Measurements from ENCODE around the gene CCDC141. TPM values are rescaled to one million over a fixed set of nuclear protein-coding genes. Genes with fewer than 3 reads are reported as not detected.
"Not testable (repeated sequence)": the region's sequence is repeated elsewhere in the genome, so short reads cannot be mapped to it uniquely, and the experiment has no call there.

CCDC141 gene
- polyA plus RNA-seq, 2 of the 4 experiments (the other 2 are of a cell fraction), result not detected

- CTCF ChIA-PET, result no interaction called here
- no peaks in the 10 kb centered on the region; the same call in 2 of the 3 replicates for H3K9me3 ChIP-seq
- TF ChIP-seq, protein P1, sequence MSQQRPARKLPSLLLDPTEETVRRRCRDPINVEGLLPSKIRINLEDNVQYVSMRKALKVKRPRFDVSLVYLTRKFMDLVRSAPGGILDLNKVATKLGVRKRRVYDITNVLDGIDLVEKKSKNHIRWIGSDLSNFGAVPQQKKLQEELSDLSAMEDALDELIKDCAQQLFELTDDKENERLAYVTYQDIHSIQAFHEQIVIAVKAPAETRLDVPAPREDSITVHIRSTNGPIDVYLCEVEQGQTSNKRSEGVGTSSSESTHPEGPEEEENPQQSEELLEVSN (IDR thresholded peaks at IDR 0.05; ENCODE audit: borderline replicate concordance, low read depth), result no peak
- TF ChIP-seq KDM5A (IDR thresholded peaks at IDR 0.05), result no peak
- TF ChIP-seq ATOH8 (CRISPR knock-in tag; IDR thresholded peaks at IDR 0.05; ENCODE audit: low read depth), result no peak
- no peak for TF ChIP-seq CHD4 (IDR thresholded peaks at IDR 0.05; ENCODE audit: borderline replicate concordance)
- no peak for TF ChIP-seq JUN (IDR thresholded peaks at IDR 0.05)
- no peak for TF ChIP-seq HDAC2 (IDR thresholded peaks at IDR 0.05)
- TF ChIP-seq, protein P2, sequence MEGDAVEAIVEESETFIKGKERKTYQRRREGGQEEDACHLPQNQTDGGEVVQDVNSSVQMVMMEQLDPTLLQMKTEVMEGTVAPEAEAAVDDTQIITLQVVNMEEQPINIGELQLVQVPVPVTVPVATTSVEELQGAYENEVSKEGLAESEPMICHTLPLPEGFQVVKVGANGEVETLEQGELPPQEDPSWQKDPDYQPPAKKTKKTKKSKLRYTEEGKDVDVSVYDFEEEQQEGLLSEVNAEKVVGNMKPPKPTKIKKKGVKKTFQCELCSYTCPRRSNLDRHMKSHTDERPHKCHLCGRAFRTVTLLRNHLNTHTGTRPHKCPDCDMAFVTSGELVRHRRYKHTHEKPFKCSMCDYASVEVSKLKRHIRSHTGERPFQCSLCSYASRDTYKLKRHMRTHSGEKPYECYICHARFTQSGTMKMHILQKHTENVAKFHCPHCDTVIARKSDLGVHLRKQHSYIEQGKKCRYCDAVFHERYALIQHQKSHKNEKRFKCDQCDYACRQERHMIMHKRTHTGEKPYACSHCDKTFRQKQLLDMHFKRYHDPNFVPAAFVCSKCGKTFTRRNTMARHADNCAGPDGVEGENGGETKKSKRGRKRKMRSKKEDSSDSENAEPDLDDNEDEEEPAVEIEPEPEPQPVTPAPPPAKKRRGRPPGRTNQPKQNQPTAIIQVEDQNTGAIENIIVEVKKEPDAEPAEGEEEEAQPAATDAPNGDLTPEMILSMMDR (IDR thresholded peaks at IDR 0.05), result no peak
- TF ChIP-seq, protein P3, sequence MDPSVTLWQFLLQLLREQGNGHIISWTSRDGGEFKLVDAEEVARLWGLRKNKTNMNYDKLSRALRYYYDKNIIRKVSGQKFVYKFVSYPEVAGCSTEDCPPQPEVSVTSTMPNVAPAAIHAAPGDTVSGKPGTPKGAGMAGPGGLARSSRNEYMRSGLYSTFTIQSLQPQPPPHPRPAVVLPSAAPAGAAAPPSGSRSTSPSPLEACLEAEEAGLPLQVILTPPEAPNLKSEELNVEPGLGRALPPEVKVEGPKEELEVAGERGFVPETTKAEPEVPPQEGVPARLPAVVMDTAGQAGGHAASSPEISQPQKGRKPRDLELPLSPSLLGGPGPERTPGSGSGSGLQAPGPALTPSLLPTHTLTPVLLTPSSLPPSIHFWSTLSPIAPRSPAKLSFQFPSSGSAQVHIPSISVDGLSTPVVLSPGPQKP (IDR thresholded peaks at IDR 0.05; ENCODE audit: low read depth, low read length), result no peak
- TF ChIP-seq HOXB13 (CRISPR knock-in tag; IDR thresholded peaks at IDR 0.05; ENCODE audit: low read depth), result no peak
- no peak for TF ChIP-seq KDM1A (IDR thresholded peaks at IDR 0.05; ENCODE audit: low read depth)
- no peak for TF ChIP-seq NPAS2 (CRISPR knock-in tag; IDR thresholded peaks at IDR 0.05; ENCODE audit: borderline replicate concordance)
- H3K27ac ChIP-seq, result no peak overlapping the region
- WGBS (ENCODE audit: missing lambda C conversion rate), result 35% methylated on average over 1 of the region's 1 CpG
- ATAC-seq (no peak), DNase-seq (ENCODE audit: low read depth in 1 of 2, low spot score in 1 of 2) (no peak), FAIRE-seq (no peak)
- no peaks in the 10 kb centered on the region for H3K4me1 ChIP-seq
- no peak overlapping the region for H3K4me3 ChIP-seq
- POLR2A ChIA-PET, result no interaction called here
- no peak overlapping the region for H3K4me2 ChIP-seq
Observed at GRCh38 chr2:178997067-178997466, 52.9 kb downstream of the CCDC141 start.

GRCh38 chr2:178994264-178994663 lies 55.7 kb downstream of the CCDC141 start:
- ATAC-seq (no peak), DNase-seq (ENCODE audit: low read depth in 1 of 2, low spot score in 1 of 2) (no peak), FAIRE-seq (no peak)
- no peak overlapping the region for H3K4me3 ChIP-seq
- 31% methylated on average over 4 of the region's 4 CpGs for WGBS (ENCODE audit: missing lambda C conversion rate)
- no peak overlapping the region for H3K4me2 ChIP-seq
- TF ChIP-seq RCOR1 (IDR thresholded peaks at IDR 0.05; ENCODE audit: low read depth, low read length) (no peak), CBX8 (IDR thresholded peaks at IDR 0.05) (no peak), SMC3 (IDR thresholded peaks at IDR 0.05) (no peak), HOXB5 (CRISPR knock-in tag; IDR thresholded peaks at IDR 0.05) (no peak), EHF (CRISPR knock-in tag; IDR thresholded peaks at IDR 0.05) (no peak), EHMT2 (IDR thresholded peaks at IDR 0.05; ENCODE audit: low read depth) (no peak)
- TF ChIP-seq, protein P3 (IDR thresholded peaks at IDR 0.05; ENCODE audit: low read depth, low read length), result no peak
- H3K4me1 ChIP-seq, result no peaks in the 10 kb centered on the region
- H3K9me3 ChIP-seq, result no peaks in the 10 kb centered on the region; the same call in 2 of the 3 replicates
- POLR2A ChIA-PET, result no interaction called here
- no peak overlapping the region for H3K27ac ChIP-seq
- CTCF ChIA-PET, result no interaction called here

DNA sequence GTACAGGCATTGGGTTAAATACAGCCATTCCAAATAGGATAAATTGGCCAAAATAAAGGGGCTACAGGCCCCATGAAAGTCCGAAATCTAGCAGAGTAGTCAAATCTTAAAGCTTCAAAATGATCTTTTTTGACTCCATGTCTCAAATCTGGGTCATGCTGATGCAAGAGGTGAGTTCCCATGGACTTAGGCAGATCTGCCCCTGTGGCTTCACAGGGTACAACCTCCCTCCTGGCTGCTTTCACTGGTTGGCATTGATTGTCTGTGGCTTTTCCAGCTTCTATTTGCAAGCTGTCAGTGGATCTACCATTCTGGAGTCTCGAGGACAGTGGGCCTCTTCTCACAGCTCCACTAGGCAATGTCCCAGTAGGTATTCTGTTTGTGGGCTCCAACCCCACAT lies 56.1 kb downstream of the CCDC141 start:
- Histone ChIP-seq H3K27ac (no peak overlapping the region), H3K4me3 (no peak overlapping the region), H3K9me3 (no peaks in the 10 kb centered on the region; the same call in 2 of the 3 replicates), H3K4me2 (no peak overlapping the region), H3K4me1 (no peaks in the 10 kb centered on the region)
- 8% methylated on average over 2 of the region's 2 CpGs for WGBS (ENCODE audit: missing lambda C conversion rate)
- FAIRE-seq (no peak), DNase-seq (ENCODE audit: low read depth in 1 of 2, low spot score in 1 of 2) (no peak), ATAC-seq (no peak)
- TF ChIP-seq HES2 (IDR thresholded peaks at IDR 0.05) (no peak), FOSL2 (IDR thresholded peaks at IDR 0.05) (no peak), FOSL2 (CRISPR knock-in tag; IDR thresholded peaks at IDR 0.05) (no peak), GATA3 (IDR thresholded peaks at IDR 0.05; ENCODE audit: borderline replicate concordance) (no peak), MAX (IDR thresholded peaks at IDR 0.05) (no peak)
- POLR2A ChIA-PET, result no interaction called here
- CTCF ChIA-PET, result interaction anchor here (1.2 kb wide), 1 partner anchor 100 kb away, joined by 3 read pairs; no protein-coding TSS in a partner anchor

DNA sequence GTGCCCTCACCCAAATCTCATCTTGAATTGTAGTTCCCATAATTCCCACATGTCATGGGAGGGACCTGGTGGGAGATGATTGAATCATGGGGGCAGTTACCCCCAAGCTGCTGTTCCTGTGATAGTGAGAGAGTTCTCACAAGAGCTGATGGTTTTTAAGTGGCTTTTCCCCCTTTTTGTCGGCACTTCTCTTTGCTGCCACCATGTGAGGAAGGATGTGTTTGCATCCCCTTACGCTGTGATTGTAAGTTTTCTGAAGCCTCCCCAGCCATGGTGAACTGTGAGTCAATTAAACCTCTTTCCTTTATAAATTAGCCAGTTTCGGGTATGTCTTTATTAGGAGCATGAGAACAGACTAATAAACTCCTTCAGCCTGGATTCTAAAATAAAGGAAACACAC lies 57.2 kb downstream of the CCDC141 start:
- FAIRE-seq, H3K4me3 ChIP-seq, POLR2A ChIA-PET: not testable (repeated sequence)

More for the DNA sequence above, 57.2 kb downstream of the CCDC141 start:
- not testable (repeated sequence) for H3K4me2 ChIP-seq; DNase-seq (ENCODE audit: low read depth in 1 of 2, low spot score in 1 of 2); H3K27ac ChIP-seq; H3K4me1 ChIP-seq; ATAC-seq; H3K9me3 ChIP-seq
- CTCF ChIA-PET, result interaction anchor here (1.0 to 1.2 kb wide), 2 partner anchors 14 to 99 kb away, joined by 3 read pairs; no protein-coding TSS in a partner anchor
- 31% methylated on average over 3 of the region's 3 CpGs for WGBS (ENCODE audit: missing lambda C conversion rate)

Data from A549 (cell line).